CD4-positive, alpha-beta memory T cell (primary cell): ENCODE results near the gene APLN. TPM values are rescaled to one million over a fixed set of nuclear protein-coding genes. Genes with fewer than 3 reads are reported as not detected.

Experiments
- CTCF ChIA-PET: fragments of 350-600 bp; sonication (Branson Sonifier 250); formaldehyde crosslinking; loops from one replicate; lab custom pipeline; 2021; ENCODE audit warnings: inconsistent platforms; ENCODE audit not compliant: partially characterized antibody; lab: Charles Lee
- POLR2A ChIA-PET: fragments of 350-600 bp; sonication (Branson Sonifier 250); formaldehyde crosslinking; loops from one replicate; lab custom pipeline; 2021; ENCODE audit not compliant: partially characterized antibody; lab: Charles Lee
- DNase-seq, 5 donors: peaks; one replicate each; pipeline versions ENCODE4 v3.0.0 to v3.0.0-alpha.2; 2020 to 2022; ENCODE audit warnings: mixed read lengths in 1 of 5
- H3K27ac ChIP-seq: one replicate; pipeline ENCODE4 v1.7.0; 2013; ENCODE audit warnings: low read depth, low read length
- H3K27me3 ChIP-seq: 2 replicates; pipeline ENCODE4 v1.7.0; 2013; ENCODE audit warnings: mild to moderate bottlenecking, low read length, moderate library complexity; ENCODE audit not compliant: insufficient read depth
- H3K36me3 ChIP-seq: 2 replicates; pipeline ENCODE4 v1.7.0; 2013; ENCODE audit warnings: mild to moderate bottlenecking, low read length, moderate library complexity; ENCODE audit not compliant: insufficient read depth
- H3K4me1 ChIP-seq: 2 replicates; pipeline ENCODE4 v1.7.0; 2013; ENCODE audit warnings: mild to moderate bottlenecking, low read length, moderate library complexity; ENCODE audit not compliant: insufficient read depth
- H3K4me3 ChIP-seq, 2 donors: one replicate each; pipeline ENCODE4 v1.7.0; 2013; ENCODE audit warnings: low read length in 2 of 2, mild to moderate bottlenecking in 1 of 2
- H3K9me3 ChIP-seq, 2 donors: one replicate each; pipeline ENCODE4 v1.7.0; 2013; ENCODE audit warnings: low read length in 2 of 2, control low read depth in 1 of 2; ENCODE audit not compliant: control insufficient read depth in 1 of 2
- H3K27ac Mint-ChIP-seq, 7 donors: one replicate each; pipeline ENCODE4 v1.8.0; 2020 to 2021; ENCODE audit warnings: mixed read lengths in 7 of 7, mild to moderate bottlenecking in 6 of 7, inconsistent platforms in 3 of 7, moderate library complexity in 3 of 7
- H3K27me3 Mint-ChIP-seq, 2 donors: one replicate each; pipeline ENCODE4 v1.8.0; 2020 to 2021; ENCODE audit warnings: mixed read lengths in 2 of 2
- H3K36me3 Mint-ChIP-seq, 2 donors: one replicate each; pipeline ENCODE4 v1.8.0; 2020 to 2021; ENCODE audit warnings: mixed read lengths in 2 of 2, inconsistent platforms in 1 of 2, mild to moderate bottlenecking in 1 of 2
- H3K4me1 Mint-ChIP-seq, 4 donors: one replicate each; pipeline ENCODE4 v1.8.0; 2020 to 2021; ENCODE audit warnings: mixed read lengths in 4 of 4, mild to moderate bottlenecking in 1 of 4
- H3K4me3 Mint-ChIP-seq, 8 donors: one replicate each; pipeline ENCODE4 v1.8.0; 2020 to 2021; ENCODE audit warnings: mixed read lengths in 8 of 8, mild to moderate bottlenecking in 7 of 8, moderate library complexity in 6 of 8, inconsistent platforms in 3 of 8
- H3K9me3 Mint-ChIP-seq, 8 donors: one replicate each; pipeline ENCODE4 v1.8.0; 2020 to 2021; ENCODE audit warnings: mixed read lengths in 8 of 8, mild to moderate bottlenecking in 5 of 8, inconsistent platforms in 3 of 8, moderate library complexity in 1 of 8
- intact Hi-C: fragments of 100-400 bp; cut with micrococcal nuclease; formaldehyde crosslinking; loops from one replicate; pipeline ENCODE4 v1.15.1; 2023
- polyA plus RNA-seq, 2 donors: library from polyadenylated mRNA; unstranded; fragments of 300-500 nt; fragmentation: Illumina TruSeq; gene quantifications; one replicate each; pipeline ENCODE4 v1.2.3, GENCODE V29; 2021
- total RNA-seq, 2 experiments: library from RNA; stranded (reverse); gene quantifications; one replicate each; pipeline ENCODE4 v1.2.3, GENCODE V29; 2021

APLN gene
- total RNA-seq (not detected), polyA plus RNA-seq (not detected)

GRCh38 chrX:129654652-129655546 lies at the start of gene APLN:
TSS of gene APLN (minus strand) at chrX:129654956. CDS start at chrX:129654630, 326 bp downstream.
- DNase-seq: peak in 2 of 5 donors; percentile 6 to 16
- Mint-ChIP-seq H3K27me3 (peaks cover 0 to 5% of the 10 kb centered on the region in 2 donors), H3K4me3 (peak within 1 kb of the TSS; percentile 53 to 76 (median 74)), H3K4me1 (peaks cover 3 to 9% (median 6%) of the 10 kb centered on the region in 4 donors), H3K9me3 (no peaks in the 10 kb centered on the region), H3K27ac (no peak within 1 kb of the TSS), H3K36me3 (no peaks in the 10 kb centered on the region)
- Histone ChIP-seq H3K27me3 (peaks cover 4% of the 10 kb centered on the region), H3K9me3 (no peaks in the 10 kb centered on the region), H3K4me3 (no peak within 1 kb of the TSS), H3K36me3 (no peaks in the 10 kb centered on the region), H3K4me1 (peaks cover 10% of the 10 kb centered on the region), H3K27ac (no peak within 1 kb of the TSS)
- ChIA-PET POLR2A (interaction anchor here (1.1 kb wide), 1 partner anchor 114 kb away, joined by 3 read pairs; no protein-coding TSS in a partner anchor), CTCF (interaction anchor here (0.8 to 2.4 kb wide), 7 partner anchors 16 to 171 kb away, joined by 3 to 14 read pairs (median 4); no protein-coding TSS in a partner anchor)
- intact Hi-C loops: loop anchor here (5.0 kb wide), 1 partner anchor 72 kb away; no protein-coding TSS in a partner anchor

- no peaks in the 10 kb centered on the region for H3K27me3 ChIP-seq
- no peak overlapping the region for H3K27ac Mint-ChIP-seq
- no peak overlapping the region for H3K4me3 ChIP-seq
- H3K27ac ChIP-seq: no peak overlapping the region
- H3K9me3 ChIP-seq: no peaks in the 10 kb centered on the region
- CTCF ChIA-PET: no interaction called here
- H3K4me3 Mint-ChIP-seq: no peak overlapping the region
- H3K36me3 ChIP-seq: no peaks in the 10 kb centered on the region
- H3K27me3 Mint-ChIP-seq: peaks cover 0 to 2% of the 10 kb centered on the region in 2 donors
- H3K4me1 ChIP-seq: no peaks in the 10 kb centered on the region
- intact Hi-C loops: no loop called here
- no peaks in the 10 kb centered on the region for H3K4me1 Mint-ChIP-seq
- POLR2A ChIA-PET: no interaction called here
- H3K9me3 Mint-ChIP-seq: peaks cover 0 to 8% (median 0%) of the 10 kb centered on the region in 8 donors
- DNase-seq: no peak
- H3K36me3 Mint-ChIP-seq: no peaks in the 10 kb centered on the region
Measured at GRCh38 chrX:129704491-129704890, 49.7 kb upstream of the APLN start.

- H3K9me3 Mint-ChIP-seq: no peaks in the 10 kb centered on the region
- POLR2A ChIA-PET: no interaction called here
Measured at GRCh38 chrX:129701624-129702069, 46.9 kb upstream of the APLN start.

DNA sequence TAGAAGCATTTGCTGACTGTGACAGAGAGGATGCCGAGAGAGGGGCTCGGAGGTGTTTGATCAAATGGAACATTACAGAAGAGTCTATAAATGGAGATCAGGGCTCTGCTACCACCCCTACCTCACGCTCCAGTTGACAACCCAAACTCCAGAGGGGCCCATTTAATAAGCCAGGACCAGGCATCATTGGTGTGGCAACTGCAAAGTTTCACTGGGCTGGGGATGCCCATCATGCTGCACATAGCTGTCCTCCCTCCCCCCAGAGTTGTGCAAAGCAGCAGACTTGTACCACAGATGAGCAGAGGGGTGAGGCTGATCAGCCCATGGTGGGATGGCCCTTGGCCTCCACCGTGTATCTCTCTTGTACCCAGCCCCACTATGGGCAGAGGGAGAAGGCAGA lies 45.8 kb upstream of the APLN start:
- no peaks in the 10 kb centered on the region for H3K9me3 Mint-ChIP-seq
- CTCF ChIA-PET: no interaction called here
- no peaks in the 10 kb centered on the region for H3K4me1 Mint-ChIP-seq
- DNase-seq: no peak
- no peak overlapping the region for H3K27ac Mint-ChIP-seq
- Histone ChIP-seq H3K27me3 (no peaks in the 10 kb centered on the region), H3K4me1 (no peaks in the 10 kb centered on the region), H3K9me3 (no peaks in the 10 kb centered on the region), H3K36me3 (no peaks in the 10 kb centered on the region), H3K27ac (no peak overlapping the region), H3K4me3 (no peak overlapping the region)
- no peaks in the 10 kb centered on the region for H3K36me3 Mint-ChIP-seq
- POLR2A ChIA-PET: no interaction called here
- intact Hi-C loops: no loop called here
- no peaks in the 10 kb centered on the region for H3K27me3 Mint-ChIP-seq
- H3K4me3 Mint-ChIP-seq: no peak overlapping the region

More at GRCh38 chrX:129701624-129702069, 46.9 kb upstream of the APLN start:
- intact Hi-C loops: no loop called here
- H3K27me3 Mint-ChIP-seq: no peaks in the 10 kb centered on the region
- Histone ChIP-seq H3K27ac (no peak overlapping the region), H3K27me3 (no peaks in the 10 kb centered on the region), H3K36me3 (no peaks in the 10 kb centered on the region), H3K4me1 (no peaks in the 10 kb centered on the region), H3K9me3 (no peaks in the 10 kb centered on the region), H3K4me3 (no peak overlapping the region)
- no peak overlapping the region for H3K27ac Mint-ChIP-seq
- H3K4me3 Mint-ChIP-seq: no peak overlapping the region
- H3K4me1 Mint-ChIP-seq: no peaks in the 10 kb centered on the region
- no peak for DNase-seq
- CTCF ChIA-PET: no interaction called here
- H3K36me3 Mint-ChIP-seq: no peaks in the 10 kb centered on the region

DNA sequence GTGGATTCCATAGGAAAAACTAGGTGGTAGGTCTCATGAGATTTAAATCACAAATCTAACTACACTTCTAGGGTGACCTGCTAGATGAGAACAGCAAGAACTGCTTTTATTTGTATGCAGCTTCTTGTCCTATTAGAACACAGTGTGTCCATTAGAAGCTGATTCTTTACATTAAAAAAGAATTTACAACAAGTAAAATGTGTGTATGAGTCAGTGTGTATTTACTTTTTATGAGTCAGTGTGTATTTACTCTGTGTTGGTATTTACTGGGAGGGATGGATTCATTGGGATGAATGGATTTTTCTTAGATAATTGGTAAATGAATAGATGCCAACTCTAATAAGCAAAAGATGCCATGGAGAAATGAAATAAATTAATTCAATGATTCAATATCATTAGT lies 43.4 kb upstream of the APLN start:
- H3K36me3 Mint-ChIP-seq: no peaks in the 10 kb centered on the region
- no peak overlapping the region for H3K4me3 ChIP-seq
- no peaks in the 10 kb centered on the region for H3K27me3 ChIP-seq
- ChIA-PET POLR2A (no interaction called here), CTCF (no interaction called here)
- H3K27ac ChIP-seq: no peak overlapping the region
- H3K27me3 Mint-ChIP-seq: no peaks in the 10 kb centered on the region
- no peaks in the 10 kb centered on the region for H3K9me3 Mint-ChIP-seq
- no peaks in the 10 kb centered on the region for H3K4me1 ChIP-seq
- H3K36me3 ChIP-seq: no peaks in the 10 kb centered on the region
- H3K27ac Mint-ChIP-seq: no peak overlapping the region
- DNase-seq: no peak
- no peak overlapping the region for H3K4me3 Mint-ChIP-seq
- H3K9me3 ChIP-seq: no peaks in the 10 kb centered on the region
- peaks cover 0 to 1% (median 0%) of the 10 kb centered on the region in 4 donors for H3K4me1 Mint-ChIP-seq
- intact Hi-C loops: no loop called here

- Histone ChIP-seq H3K27ac (no peak overlapping the region), H3K27me3 (no peaks in the 10 kb centered on the region), H3K36me3 (no peaks in the 10 kb centered on the region), H3K4me1 (no peaks in the 10 kb centered on the region), H3K9me3 (no peaks in the 10 kb centered on the region), H3K4me3 (no peak overlapping the region)
- Mint-ChIP-seq H3K27me3 (no peaks in the 10 kb centered on the region), H3K9me3 (no peaks in the 10 kb centered on the region), H3K4me3 (no peak overlapping the region), H3K36me3 (no peaks in the 10 kb centered on the region), H3K27ac (no peak overlapping the region), H3K4me1 (peaks cover 0 to 1% (median 0%) of the 10 kb centered on the region in 4 donors)
- POLR2A ChIA-PET: no interaction called here
- intact Hi-C loops: no loop called here
- CTCF ChIA-PET: no interaction called here
- DNase-seq: no peak
Measured at GRCh38 chrX:129697204-129697829, 42.6 kb upstream of the APLN start.

DNA sequence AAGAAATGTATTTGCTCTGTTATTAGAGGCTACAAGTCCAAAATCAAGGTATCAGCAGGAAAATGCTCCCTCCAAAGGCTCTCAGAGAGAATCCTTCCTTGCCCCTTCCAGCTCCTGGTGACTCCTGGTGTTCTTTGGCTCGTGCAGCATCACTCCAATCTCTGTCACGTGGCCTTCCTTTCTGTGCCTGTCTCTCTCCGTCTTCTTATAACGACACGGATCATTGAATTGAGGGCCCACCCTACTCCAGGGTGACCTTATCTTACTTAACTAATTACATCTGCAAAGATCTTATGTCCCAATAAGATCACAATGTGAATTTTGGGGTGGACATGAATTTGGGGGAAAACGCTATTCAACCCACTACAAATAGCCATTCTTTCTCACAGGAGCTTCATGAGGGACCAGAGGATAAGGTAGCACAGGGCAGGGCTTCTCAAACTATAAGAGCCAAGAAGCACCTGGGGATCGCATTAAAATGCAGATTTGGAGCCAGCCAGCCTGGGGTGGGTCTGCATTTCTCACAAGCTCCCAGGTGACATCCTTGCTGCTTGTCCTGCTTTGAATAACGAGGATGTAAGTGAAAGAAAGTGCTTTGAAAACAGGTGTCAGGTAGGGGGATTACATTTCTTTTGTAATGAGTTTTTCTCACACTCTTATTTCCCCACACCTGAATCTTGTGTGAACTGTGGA lies 41.9 kb upstream of the APLN start:
- H3K27me3 Mint-ChIP-seq: no peaks in the 10 kb centered on the region
- no peak overlapping the region for H3K27ac ChIP-seq
- no peaks in the 10 kb centered on the region for H3K4me1 ChIP-seq
- no peaks in the 10 kb centered on the region for H3K27me3 ChIP-seq
- no peaks in the 10 kb centered on the region for H3K36me3 ChIP-seq
- intact Hi-C loops: no loop called here
- H3K9me3 Mint-ChIP-seq: no peaks in the 10 kb centered on the region
- CTCF ChIA-PET: no interaction called here
- H3K27ac Mint-ChIP-seq: no peak overlapping the region
- no peak overlapping the region for H3K4me3 Mint-ChIP-seq
- no peaks in the 10 kb centered on the region for H3K9me3 ChIP-seq
- POLR2A ChIA-PET: no interaction called here
- peaks cover 0 to 1% (median 0%) of the 10 kb centered on the region in 4 donors for H3K4me1 Mint-ChIP-seq
- no peak for DNase-seq
- H3K36me3 Mint-ChIP-seq: no peaks in the 10 kb centered on the region
- no peak overlapping the region for H3K4me3 ChIP-seq
